Ascending aorta (tissue), 2 donors: ENCODE measurements around the gene MYBL2. TPM values are rescaled to one million over a fixed set of nuclear protein-coding genes. Genes with fewer than 3 reads are reported as not detected.

Experiments used
- DNase-seq, 2 donors: peaks; one replicate each; pipeline ENCODE4 v3.0.0-alpha.2; 2019; ENCODE audit warnings: low spot score in 2 of 2
- H3K27ac ChIP-seq, 2 donors: fragments of 200-600 bp; sonication (generic); one replicate each; pipeline ENCODE4 v1.5.1; 2016 to 2017; ENCODE audit warnings: mild to moderate bottlenecking in 1 of 2
- H3K27me3 ChIP-seq: fragments of 200-600 bp; sonication (generic); one replicate; pipeline ENCODE4 v1.5.1; 2017
- H3K36me3 ChIP-seq, 2 donors: fragments of 200-600 bp; sonication (generic); one replicate each; pipeline ENCODE4 v1.5.1; 2016
- H3K4me1 ChIP-seq, 2 donors: fragments of 200-600 bp; sonication (generic); one replicate each; pipeline ENCODE4 v1.5.1; 2016 to 2017; ENCODE audit warnings: mild to moderate bottlenecking in 1 of 2
- H3K4me3 ChIP-seq, 2 donors: fragments of 200-600 bp; sonication (generic); one replicate each; pipeline ENCODE4 v1.5.1; 2016 to 2017; ENCODE audit warnings: mild to moderate bottlenecking in 1 of 2
- H3K9me3 ChIP-seq, 2 donors: fragments of 200-600 bp; sonication (generic); one replicate each; pipeline ENCODE4 v1.5.1; 2016
- CTCF ChIP-seq, 3 experiments: fragments of 200-600 bp in 2 of 3; fragments of 450-650 bp in 1 of 3; sonication (generic) in 2 of 3; IDR thresholded peaks; one replicate each; pipeline ENCODE4 v1.5.1; 2016 to 2019; ENCODE audit warnings: antibody characterized with exemption in 3 of 3, mild to moderate bottlenecking in 1 of 3, moderate library complexity in 1 of 3
- intact Hi-C: fragments of 100-400 bp; cut with DNase I; formaldehyde crosslinking; loops from one replicate; pipeline ENCODE4 v1.15.1; 2023
- total RNA-seq: library from RNA; depleted of rRNA; stranded (reverse); fragments of >200 nt; gene quantifications from one replicate; pipeline ENCODE4 v1.1.0, GENCODE V29; 2016

Gene MYBL2
- total RNA-seq, 1 donor from 2014 or later: not detected

GRCh38 chr20:43724383-43724782 is 57.5 kb downstream of the MYBL2 start:
- Histone ChIP-seq H3K27ac (no peak overlapping the region), H3K9me3 (no peaks in the 10 kb centered on the region), H3K27me3 (no peaks in the 10 kb centered on the region), H3K4me1 (no peaks in the 10 kb centered on the region), H3K36me3 (no peaks in the 10 kb centered on the region), H3K4me3 (no peak overlapping the region)
- intact Hi-C loops: no loop called here
- no peak for TF ChIP-seq CTCF (IDR thresholded peaks at IDR 0.05)
- no peak for DNase-seq

GRCh38 chr20:43725666-43726065 is 58.8 kb downstream of the MYBL2 start:
- no peak for TF ChIP-seq CTCF (IDR thresholded peaks at IDR 0.05)
- H3K4me3 ChIP-seq: no peak overlapping the region
- intact Hi-C loops: no loop called here
- no peak for DNase-seq
- H3K4me1 ChIP-seq: no peaks in the 10 kb centered on the region
- H3K27me3 ChIP-seq: no peaks in the 10 kb centered on the region
- H3K36me3 ChIP-seq: no peaks in the 10 kb centered on the region
- no peak overlapping the region for H3K27ac ChIP-seq
- no peaks in the 10 kb centered on the region for H3K9me3 ChIP-seq

GRCh38 chr20:43726333-43726732 is 59.4 kb downstream of the MYBL2 start:
- no peak for TF ChIP-seq CTCF (IDR thresholded peaks at IDR 0.05)
- Histone ChIP-seq H3K27me3 (no peaks in the 10 kb centered on the region), H3K4me1 (no peaks in the 10 kb centered on the region), H3K36me3 (no peaks in the 10 kb centered on the region), H3K27ac (no peak overlapping the region), H3K4me3 (no peak overlapping the region), H3K9me3 (no peaks in the 10 kb centered on the region)
- DNase-seq: no peak
- intact Hi-C loops: no loop called here

GRCh38 chr20:43726811-43727338 is 60.0 kb downstream of the MYBL2 start, which contains the start of gene GTSF1L:
TSS of gene GTSF1L (minus strand) at chr20:43727002. CDS start at chr20:43726694, 308 bp downstream.
- Histone ChIP-seq H3K9me3 (no peaks in the 10 kb centered on the region), H3K36me3 (no peaks in the 10 kb centered on the region), H3K4me1 (no peaks in the 10 kb centered on the region), H3K4me3 (no peak within 1 kb of the TSS), H3K27ac (no peak within 1 kb of the TSS), H3K27me3 (no peaks in the 10 kb centered on the region)
- no peak for TF ChIP-seq CTCF (IDR thresholded peaks at IDR 0.05)
- DNase-seq: no peak
- intact Hi-C loops: no loop called here

- Histone ChIP-seq H3K36me3 (no peaks in the 10 kb centered on the region), H3K27me3 (no peaks in the 10 kb centered on the region), H3K27ac (no peak overlapping the region), H3K9me3 (no peaks in the 10 kb centered on the region), H3K4me3 (no peak overlapping the region), H3K4me1 (no peaks in the 10 kb centered on the region)
- no peak for DNase-seq
- intact Hi-C loops: no loop called here
- TF ChIP-seq CTCF (IDR thresholded peaks at IDR 0.05): no peak
These were observed 61.2 kb downstream of the MYBL2 start for GRCh38 chr20:43727980-43728590.
